Measurements from ENCODE around the gene ZBTB32.

The ZBTB32 gene

DNA sequence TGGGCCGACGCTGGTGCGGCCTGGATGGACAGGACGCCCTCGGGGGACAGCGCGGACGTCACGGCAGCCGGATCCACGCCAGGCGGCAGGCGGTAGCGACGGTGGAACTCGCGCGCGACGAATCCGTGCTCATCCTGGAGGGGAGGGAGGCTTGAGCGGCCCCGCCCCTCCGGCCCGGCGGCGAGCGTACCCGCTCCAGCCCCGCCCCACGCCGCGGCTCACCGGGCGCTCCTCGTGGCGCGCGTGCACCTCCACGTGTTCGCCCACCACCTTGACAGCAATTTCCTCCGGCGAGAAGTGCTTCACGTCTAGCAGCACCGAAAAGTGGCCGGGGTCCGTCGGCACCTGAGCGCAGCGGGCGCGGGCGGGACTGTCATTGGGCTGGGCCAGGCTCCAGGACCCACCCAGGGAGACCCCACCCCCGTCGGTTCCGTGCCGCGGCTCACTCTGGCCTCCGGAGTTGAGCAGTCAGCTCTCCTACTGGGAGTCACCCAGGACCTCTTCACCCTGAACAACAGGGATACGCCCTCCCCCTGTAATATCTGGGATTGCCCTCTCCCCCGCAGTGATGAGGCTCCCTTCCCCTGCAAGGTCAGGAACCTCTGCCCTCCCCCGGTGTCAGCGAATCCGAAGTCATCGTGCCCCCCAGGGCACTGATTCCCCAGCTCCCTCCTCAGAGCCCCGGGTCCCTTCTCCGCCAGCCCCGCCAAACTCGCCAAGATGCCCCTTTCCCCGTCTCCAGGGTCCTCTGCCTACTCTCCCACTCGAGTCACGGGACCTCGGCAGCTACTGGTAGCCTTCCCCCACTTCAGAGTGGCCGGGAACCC lies 51.4 kb downstream of the ZBTB32 start:
- Histone ChIP-seq H3K36me3 (ENCODE audit: control insufficient read depth, insufficient read depth, low read length) (peaks cover 17% of the 10 kb centered on the region; the same call in 1 of the 2 replicates), H3K27me3 (ENCODE audit: control insufficient read depth, insufficient read depth, low read length) (peaks cover 3% of the 10 kb centered on the region; the same call in 1 of the 2 replicates), H3K9ac (ENCODE audit: low read depth, low read length) (no peak overlapping the region), H3K4me1 (ENCODE audit: control insufficient read depth, insufficient read depth, low read length) (peaks cover 9% of the 10 kb centered on the region; the same call in 1 of the 2 replicates), H3K27ac (ENCODE audit: low read depth, low read length) (no peak overlapping the region), H3K9me3 (ENCODE audit: control insufficient read depth, insufficient read depth, low read length) (no peaks in the 10 kb centered on the region), H3K4me3 (ENCODE audit: low read depth, low read length) (peak overlapping the region; percentile 64)

GRCh38 chr19:35756377-35757230 lies 52.2 kb downstream of the ZBTB32 start, which contains the start of gene HSPB6:
HSPB6 (minus strand) TSS chr19:35757029; CDS start chr19:35757008, 21 bp downstream.
- Histone ChIP-seq H3K9me3 (ENCODE audit: control insufficient read depth, insufficient read depth, low read length) (no peaks in the 10 kb centered on the region), H3K27me3 (ENCODE audit: control insufficient read depth, insufficient read depth, low read length) (peaks cover 3% of the 10 kb centered on the region; the same call in 1 of the 2 replicates), H3K4me3 (ENCODE audit: low read depth, low read length) (peak within 1 kb of the TSS; percentile 98), H3K36me3 (ENCODE audit: control insufficient read depth, insufficient read depth, low read length) (peaks cover 21% of the 10 kb centered on the region; the same call in 1 of the 2 replicates), H3K4me1 (ENCODE audit: control insufficient read depth, insufficient read depth, low read length) (peaks cover 9% of the 10 kb centered on the region; the same call in 1 of the 2 replicates), H3K27ac (ENCODE audit: low read depth, low read length) (peak within 1 kb of the TSS; percentile 85), H3K9ac (ENCODE audit: low read depth, low read length) (peak within 1 kb of the TSS; percentile 28)

- peaks cover 3% of the 10 kb centered on the region; the same call in 1 of the 2 replicates for H3K27me3 ChIP-seq (ENCODE audit: control insufficient read depth, insufficient read depth, low read length)
- peaks cover 27% of the 10 kb centered on the region for H3K36me3 ChIP-seq (ENCODE audit: control insufficient read depth, insufficient read depth, low read length)
- H3K4me1 ChIP-seq (ENCODE audit: control insufficient read depth, insufficient read depth, low read length) = peaks cover 9% of the 10 kb centered on the region; the same call in 1 of the 2 replicates
- H3K9ac ChIP-seq (ENCODE audit: low read depth, low read length) = peak overlapping the region; percentile 28
- H3K27ac ChIP-seq (ENCODE audit: low read depth, low read length) = peak overlapping the region; percentile 85
- peak overlapping the region; percentile 98 for H3K4me3 ChIP-seq (ENCODE audit: low read depth, low read length)
- no peaks in the 10 kb centered on the region for H3K9me3 ChIP-seq (ENCODE audit: control insufficient read depth, insufficient read depth, low read length)
These were observed 52.9 kb downstream of the ZBTB32 start for GRCh38 chr19:35757231-35757748.

- Histone ChIP-seq H3K27ac (ENCODE audit: low read depth, low read length) (peak within 1 kb of the TSS; percentile 85), H3K9me3 (ENCODE audit: control insufficient read depth, insufficient read depth, low read length) (no peaks in the 10 kb centered on the region), H3K4me3 (ENCODE audit: low read depth, low read length) (peak within 1 kb of the TSS; percentile 98), H3K9ac (ENCODE audit: low read depth, low read length) (peak within 1 kb of the TSS; percentile 89), H3K27me3 (ENCODE audit: control insufficient read depth, insufficient read depth, low read length) (peaks cover 3% of the 10 kb centered on the region; the same call in 1 of the 2 replicates), H3K36me3 (ENCODE audit: control insufficient read depth, insufficient read depth, low read length) (peaks cover 23% of the 10 kb centered on the region), H3K4me1 (ENCODE audit: control insufficient read depth, insufficient read depth, low read length) (peaks cover 9% of the 10 kb centered on the region; the same call in 1 of the 2 replicates)
These were observed 53.6 kb downstream of the ZBTB32 start, which contains the start of gene PROSER3 for GRCh38 chr19:35757749-35758608. PROSER3 (plus strand) TSS chr19:35758176; CDS start chr19:35758216, 40 bp downstream.

GRCh38 chr19:35759697-35760096 lies 55.3 kb downstream of the ZBTB32 start:
- Histone ChIP-seq H3K9ac (ENCODE audit: low read depth, low read length) (no peak overlapping the region), H3K4me3 (ENCODE audit: low read depth, low read length) (no peak overlapping the region)

GRCh38 chr19:35760711-35761349 lies 56.5 kb downstream of the ZBTB32 start:
- no peaks in the 10 kb centered on the region for H3K9me3 ChIP-seq (ENCODE audit: control insufficient read depth, insufficient read depth, low read length)
- H3K4me3 ChIP-seq (ENCODE audit: low read depth, low read length) = no peak overlapping the region
- peaks cover 37% of the 10 kb centered on the region for H3K36me3 ChIP-seq (ENCODE audit: control insufficient read depth, insufficient read depth, low read length)
- peaks cover 9% of the 10 kb centered on the region; the same call in 1 of the 2 replicates for H3K4me1 ChIP-seq (ENCODE audit: control insufficient read depth, insufficient read depth, low read length)
- H3K27ac ChIP-seq (ENCODE audit: low read depth, low read length) = no peak overlapping the region
- H3K9ac ChIP-seq (ENCODE audit: low read depth, low read length) = no peak overlapping the region
- H3K27me3 ChIP-seq (ENCODE audit: control insufficient read depth, insufficient read depth, low read length) = no peaks in the 10 kb centered on the region; the same call in 1 of the 2 replicates

More at GRCh38 chr19:35759697-35760096, 55.3 kb downstream of the ZBTB32 start:
- Histone ChIP-seq H3K27me3 (ENCODE audit: control insufficient read depth, insufficient read depth, low read length) (peaks cover 3% of the 10 kb centered on the region; the same call in 1 of the 2 replicates), H3K36me3 (ENCODE audit: control insufficient read depth, insufficient read depth, low read length) (peaks cover 31% of the 10 kb centered on the region), H3K27ac (ENCODE audit: low read depth, low read length) (no peak overlapping the region), H3K9me3 (ENCODE audit: control insufficient read depth, insufficient read depth, low read length) (no peaks in the 10 kb centered on the region), H3K4me1 (ENCODE audit: control insufficient read depth, insufficient read depth, low read length) (peaks cover 9% of the 10 kb centered on the region; the same call in 1 of the 2 replicates)

DNA sequence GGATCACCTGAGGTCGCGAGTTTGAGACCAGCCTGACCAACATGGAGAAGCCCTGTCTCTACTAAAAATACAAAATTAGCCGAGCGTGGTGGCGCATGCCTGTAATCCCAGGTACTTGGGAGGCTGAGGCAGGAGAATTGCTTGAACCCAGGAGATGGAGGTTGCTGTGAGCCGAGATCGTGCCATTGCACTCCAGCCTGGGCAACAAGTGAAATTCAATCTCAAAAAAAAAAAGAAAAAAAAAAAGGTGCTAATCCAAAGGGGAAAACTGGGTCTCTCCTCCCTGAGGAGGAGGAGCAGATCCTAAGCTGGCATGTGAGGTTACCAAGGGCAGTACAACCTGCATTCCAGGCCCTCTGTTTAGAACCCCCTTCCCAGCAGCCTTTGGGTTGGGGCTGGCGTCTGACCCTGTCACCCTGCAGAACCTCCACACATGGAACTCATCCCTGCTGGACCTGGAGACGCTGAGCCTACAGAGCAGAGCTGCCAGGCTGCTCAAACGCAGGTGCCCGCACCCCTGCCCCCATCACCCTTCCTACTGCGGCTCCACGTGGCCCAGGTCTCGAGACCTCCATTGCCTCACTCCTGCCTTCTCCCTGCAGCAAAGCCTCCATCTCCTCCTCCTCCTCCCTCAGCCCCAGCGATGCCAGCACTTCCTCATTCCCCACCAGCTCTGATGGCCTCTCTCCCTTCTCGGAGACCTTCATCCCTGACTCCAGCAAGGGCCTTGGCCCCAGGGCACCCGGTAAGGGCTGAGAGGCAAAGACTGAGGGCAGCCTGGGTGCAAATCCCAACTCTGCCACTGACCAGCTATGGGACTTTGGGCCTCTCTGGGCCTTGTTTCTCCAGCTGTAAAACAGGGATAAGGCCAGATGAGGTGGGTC lies 60.3 kb downstream of the ZBTB32 start:
- Histone ChIP-seq H3K9me3 (ENCODE audit: control insufficient read depth, insufficient read depth, low read length) (no peaks in the 10 kb centered on the region), H3K4me3 (ENCODE audit: low read depth, low read length) (no peak overlapping the region), H3K36me3 (ENCODE audit: control insufficient read depth, insufficient read depth, low read length) (peaks cover 41% of the 10 kb centered on the region), H3K9ac (ENCODE audit: low read depth, low read length) (no peak overlapping the region), H3K27me3 (ENCODE audit: control insufficient read depth, insufficient read depth, low read length) (no peaks in the 10 kb centered on the region), H3K27ac (ENCODE audit: low read depth, low read length) (no peak overlapping the region), H3K4me1 (ENCODE audit: control insufficient read depth, insufficient read depth, low read length) (no peaks in the 10 kb centered on the region; the same call in 1 of the 2 replicates)

All from HUES48 (cell line).